HepG2 (cell line): Measurements from ENCODE around the gene TTLL1. TPM values are rescaled to one million over a fixed set of nuclear protein-coding genes. Genes with fewer than 3 reads are reported as not detected.

Experiments used
- ATAC-seq: fragments of 200-7000 bp; cut with Tn5 transposase; 3 replicates; pipeline ENCODE4 v1.9.1; 2020; ENCODE audit warnings: mild to moderate bottlenecking, moderate library complexity
- BruUV-seq: library from RNA; stranded (reverse); fragments of 400-500 nt; replicated peaks from 2 replicates; lab custom pipeline; 2021; lab: Mats Ljungman, UMichigan
- CTCF ChIA-PET: fragments of 300-600 bp; formaldehyde crosslinking; extraction: SDS; loops from one replicate; lab custom pipeline; 2021; ENCODE audit warnings: low total read pairs, inconsistent platforms, low intra/inter-chr PET ratio; lab: Yijun Ruan, JAX
- POLR2A ChIA-PET: fragments of 350-600 bp; sonication (Branson Sonifier 250); formaldehyde crosslinking; loops from one replicate; lab custom pipeline; 2020; ENCODE audit warnings: antibody characterized with exemption, inconsistent platforms; lab: Yijun Ruan, JAX
- DNase-seq: peaks from one replicate; pipeline ENCODE4 v3.0.0-alpha.2; 2015; ENCODE audit warnings: low spot score
- FAIRE-seq: peaks from 3 replicates; lab custom pipeline; 2011; peaks lifted over from hg19 to GRCh38; lab: Jason Lieb, UNC
- H2AFZ ChIP-seq: one replicate; pipeline ENCODE4 v1.6.1; 2011; ENCODE audit warnings: low read length, inconsistent platforms
- H3K27ac ChIP-seq: fragments of 300-600 bp; 3 replicates; pipeline ENCODE4 v1.8.0; 2011; ENCODE audit warnings: mixed run types, mild to moderate bottlenecking, mixed read lengths, low read length, inconsistent platforms; ENCODE audit not compliant: insufficient read depth; ENCODE audit errors: extremely low read length
- H3K27me3 ChIP-seq, 2 experiments: fragments of 200-600 bp in 1 of 2; 2 replicates in 1 of 2; 3 replicates in 1 of 2; pipeline versions ENCODE4 v1.6.0 to v1.8.0; 2011; ENCODE audit warnings: low read length in 2 of 2, mild to moderate bottlenecking in 2 of 2, moderate library complexity in 2 of 2, inconsistent platforms in 1 of 2; ENCODE audit not compliant: insufficient read depth in 2 of 2, control insufficient read depth in 1 of 2
- H3K36me3 ChIP-seq, 2 experiments: fragments of 200-600 bp in 1 of 2; replicated peaks in 1 of 2; 2 replicates in 1 of 2; 3 replicates in 1 of 2; pipeline versions ENCODE4 v1.5.1 to v1.8.0; 2011; ENCODE audit warnings: low read length in 2 of 2, inconsistent platforms in 1 of 2; ENCODE audit not compliant: insufficient read depth in 2 of 2, control insufficient read depth in 1 of 2
- H3K4me1 ChIP-seq: 2 replicates; pipeline ENCODE4 v1.5.1; 2012; ENCODE audit warnings: low read length, inconsistent platforms; ENCODE audit not compliant: insufficient read depth
- H3K4me2 ChIP-seq: 2 replicates; pipeline ENCODE4 v1.6.0; 2011; ENCODE audit warnings: low read depth, low read length, inconsistent platforms
- H3K4me3 ChIP-seq, 3 experiments: fragments of 200-600 bp in 1 of 3; sonication (generic), shearing (Covaris generic) in 1 of 3; replicated peaks in 1 of 3; 2 replicates each; pipeline ENCODE4 v1.5.1; 2011 to 2016; ENCODE audit warnings: low read length in 3 of 3, inconsistent platforms in 2 of 3, low read depth in 2 of 3, mild to moderate bottlenecking in 2 of 3, control low read depth in 1 of 3, mixed read lengths in 1 of 3; ENCODE audit not compliant: insufficient read depth in 1 of 3
- H3K79me2 ChIP-seq: one replicate; pipeline ENCODE4 v1.6.1; 2011; ENCODE audit warnings: low read length, inconsistent platforms; ENCODE audit not compliant: insufficient read depth
- H3K9ac ChIP-seq: 2 replicates; pipeline ENCODE4 v1.6.0; 2011; ENCODE audit warnings: mild to moderate bottlenecking, low read depth, low read length, inconsistent platforms; ENCODE audit not compliant: insufficient read depth
- H3K9me3 ChIP-seq: 2 replicates; pipeline ENCODE4 v1.5.1; 2012; ENCODE audit warnings: mild to moderate bottlenecking, low read length
- H4K20me1 ChIP-seq: 2 replicates; pipeline ENCODE4 v1.6.0; 2011; ENCODE audit warnings: inconsistent platforms, mild to moderate bottlenecking, low read length, moderate library complexity; ENCODE audit not compliant: insufficient read depth
- CHD4 ChIP-seq: fragments of 200-600 bp; sonication (generic); IDR thresholded peaks from 2 replicates; pipeline ENCODE4 v1.7.0; 2017; ENCODE audit warnings: mild to moderate bottlenecking, low read length, borderline replicate concordance
- MLLT10 ChIP-seq: sonication (generic); formaldehyde crosslinking; IDR thresholded peaks from 2 replicates; pipeline ENCODE4 v1.4.0; 2020; ENCODE audit warnings: missing genetic modification reagents
- RARA ChIP-seq: IDR thresholded peaks from 2 replicates; pipeline ENCODE4 v1.6.1; 2016; ENCODE audit warnings: missing genetic modification reagents, missing compliant biosample characterization
- TBX3 ChIP-seq: fragments of 450-650 bp; IDR thresholded peaks from 2 replicates; pipeline ENCODE4 v1.6.1; 2017; ENCODE audit warnings: antibody characterized with exemption, mild to moderate bottlenecking, inconsistent platforms, borderline replicate concordance
- ZNF138 ChIP-seq: sonication (generic); formaldehyde crosslinking; IDR thresholded peaks from 2 replicates; pipeline ENCODE4 v1.5.0; 2020; ENCODE audit warnings: mild to moderate bottlenecking, low read depth, missing genetic modification reagents
- ZNF20 ChIP-seq: sonication (generic); formaldehyde crosslinking; IDR thresholded peaks from 2 replicates; pipeline ENCODE4 v1.4.0; 2020; ENCODE audit warnings: mild to moderate bottlenecking, moderate library complexity, missing genetic modification reagents
- ZNF235 ChIP-seq: sonication (generic); formaldehyde crosslinking; IDR thresholded peaks from 2 replicates; pipeline ENCODE4 v1.8.1; 2023; ENCODE audit warnings: mild to moderate bottlenecking, missing genetic modification reagents, borderline replicate concordance
- ZNF331 ChIP-seq: sonication (generic); formaldehyde crosslinking; IDR thresholded peaks from 2 replicates; pipeline ENCODE4 v1.4.0; 2020; ENCODE audit warnings: missing genetic modification reagents
- ZNF547 ChIP-seq: sonication (generic); formaldehyde crosslinking; IDR thresholded peaks from 2 replicates; pipeline ENCODE4 v1.5.1; 2020; ENCODE audit warnings: mild to moderate bottlenecking, missing genetic modification reagents
- ZNF670 ChIP-seq: sonication (generic); formaldehyde crosslinking; IDR thresholded peaks from 2 replicates; pipeline ENCODE4 v1.8.0; 2022; ENCODE audit warnings: mild to moderate bottlenecking, missing genetic modification reagents, borderline replicate concordance
- WGBS: methylation state at CpG from one replicate; pipeline ENCODE4 v1.1.6; 2017; ENCODE audit warnings: low lambda C conversion rate; 5-methylcytosine and 5-hydroxymethylcytosine counted together
- in situ Hi-C: cut with HindIII; loops from 2 replicates; pipeline ENCODE4 v1.10.0; 2017; ENCODE audit warnings: low pct_unique_long_range_greater_than_20kb; ENCODE audit not compliant: extremely low pct_ligation_motif_present
- intact Hi-C: fragments of 100-400 bp; cut with micrococcal nuclease; formaldehyde crosslinking; loops from one replicate; pipeline ENCODE4 v1.10.0; 2022; ENCODE audit not compliant: unreplicated experiment
- polyA plus RNA-seq, 8 experiments: library from polyadenylated mRNA; depleted of rRNA in 3 of 8; stranded (reverse) in 7 of 8; unstranded in 1 of 8; fragments of >200 nt; fragmentation: Illumina TruSeq in 4 of 8; extraction: Trizol in 4 of 8; gene quantifications; 2 replicates each; pipeline versions ENCODE4 v1.2.1 to v1.2.3, GENCODE V29; 2011 to 2016; ENCODE audit warnings: low read depth in 4 of 8, missing spikeins in 1 of 8, mixed read lengths in 1 of 8; ENCODE audit not compliant: insufficient read depth in 1 of 8
- total RNA-seq, 5 experiments: library from RNA; depleted of rRNA; stranded (reverse); fragments of >200 nt; fragmentation: Illumina TruSeq; extraction: Trizol; gene quantifications; 2 replicates each; pipeline ENCODE4 v1.2.3, GENCODE V29; 2016; ENCODE audit warnings: low read depth in 1 of 5
- TF ChIP-seq, protein P1 (sequence below): sonication (generic); formaldehyde crosslinking; IDR thresholded peaks from 2 replicates; pipeline ENCODE4 v1.4.0; 2020; ENCODE audit warnings: missing genetic modification reagents
- TF ChIP-seq, protein P2 (sequence below): sonication (generic); formaldehyde crosslinking; IDR thresholded peaks from 2 replicates; pipeline ENCODE4 v1.4.0; 2020; ENCODE audit warnings: missing genetic modification reagents

Gene TTLL1
- total and polyA plus RNA-seq, 2 of the 13 experiments (the other 11 are each of a cell fraction or from before 2014, with no cell fraction given) = 1.6 to 5.3 TPM

DNA sequence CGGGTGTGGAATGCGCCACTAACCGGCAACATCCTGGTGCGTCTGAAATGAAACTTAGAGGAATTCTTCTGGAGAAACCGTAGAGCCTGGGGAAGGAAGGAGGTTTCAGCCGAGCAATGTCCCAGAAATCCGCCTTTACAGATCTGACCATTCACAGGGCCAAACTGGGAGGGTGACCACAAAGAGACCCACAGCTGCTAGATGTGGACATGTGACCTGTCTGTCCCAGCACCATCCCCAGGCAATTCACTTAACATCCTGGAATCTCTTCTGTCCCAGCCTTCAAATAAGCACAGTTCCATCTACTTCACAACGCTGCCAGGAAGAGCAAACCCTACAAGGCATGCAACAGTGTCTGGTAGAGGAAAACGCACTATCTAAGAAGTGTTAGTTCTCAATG, 44.2 kb upstream of the TTLL1 start (continued):
- TF ChIP-seq, protein P1, sequence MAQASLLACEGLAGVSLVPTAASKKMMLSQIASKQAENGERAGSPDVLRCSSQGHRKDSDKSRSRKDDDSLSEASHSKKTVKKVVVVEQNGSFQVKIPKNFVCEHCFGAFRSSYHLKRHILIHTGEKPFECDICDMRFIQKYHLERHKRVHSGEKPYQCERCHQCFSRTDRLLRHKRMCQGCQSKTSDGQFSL = no peak
- TF ChIP-seq ZNF331 (CRISPR knock-in tag) (no peak), ZNF670 (CRISPR knock-in tag) (no peak), MLLT10 (CRISPR knock-in tag) (no peak), CHD4 (no peak), RARA (CRISPR knock-in tag) (no peak), TBX3 (no peak), ZNF235 (no peak)

DNA sequence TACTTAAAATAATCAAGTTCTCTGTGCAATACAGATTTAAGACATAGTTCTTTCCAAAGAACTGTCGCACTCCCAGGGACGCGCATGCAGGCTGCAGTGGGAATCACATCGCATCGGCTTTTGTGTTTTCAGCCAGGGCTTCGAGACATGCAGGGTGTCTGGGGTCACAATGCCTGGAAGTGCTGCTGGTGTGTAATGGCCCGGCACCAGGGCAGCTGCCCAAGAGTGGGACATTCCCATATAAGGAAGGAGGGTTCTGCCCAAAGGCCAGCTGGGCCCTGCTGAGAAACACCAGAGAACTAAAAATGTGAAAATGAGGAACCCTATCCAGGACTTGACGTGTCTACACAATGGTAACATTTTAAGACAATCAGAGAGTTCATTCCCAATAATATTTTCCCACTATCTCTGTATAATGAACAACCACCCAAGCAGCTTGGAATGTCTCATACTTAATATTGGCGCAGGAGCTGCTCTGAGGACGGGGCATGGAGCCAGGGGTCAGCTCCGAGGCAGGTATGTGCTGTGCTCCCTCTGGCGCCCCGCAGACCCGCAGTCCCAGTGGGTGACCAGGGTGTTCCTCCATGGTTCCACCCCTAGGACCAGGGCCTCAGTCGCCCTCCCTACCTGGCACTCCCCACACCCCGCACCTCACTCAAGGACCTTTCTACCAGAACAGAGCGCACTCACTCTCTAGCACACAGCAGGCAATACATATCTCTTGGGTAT, 42.7 kb upstream of the TTLL1 start:
- no peaks in the 10 kb centered on the region for H3K27me3 ChIP-seq
- no peaks in the 10 kb centered on the region for H3K9me3 ChIP-seq
- no peak overlapping the region for H2AFZ ChIP-seq
- H3K27ac ChIP-seq = no peak overlapping the region
- H3K36me3 ChIP-seq = peaks cover 11 to 42% of the 10 kb centered on the region in 2 experiments
- intact Hi-C loops (no loop called here), in situ Hi-C loops (no loop called here)
- no peak for TF ChIP-seq ZNF20 (CRISPR knock-in tag)
- TF ChIP-seq ZNF138 (CRISPR knock-in tag) = no peak
- TF ChIP-seq, protein P2, sequence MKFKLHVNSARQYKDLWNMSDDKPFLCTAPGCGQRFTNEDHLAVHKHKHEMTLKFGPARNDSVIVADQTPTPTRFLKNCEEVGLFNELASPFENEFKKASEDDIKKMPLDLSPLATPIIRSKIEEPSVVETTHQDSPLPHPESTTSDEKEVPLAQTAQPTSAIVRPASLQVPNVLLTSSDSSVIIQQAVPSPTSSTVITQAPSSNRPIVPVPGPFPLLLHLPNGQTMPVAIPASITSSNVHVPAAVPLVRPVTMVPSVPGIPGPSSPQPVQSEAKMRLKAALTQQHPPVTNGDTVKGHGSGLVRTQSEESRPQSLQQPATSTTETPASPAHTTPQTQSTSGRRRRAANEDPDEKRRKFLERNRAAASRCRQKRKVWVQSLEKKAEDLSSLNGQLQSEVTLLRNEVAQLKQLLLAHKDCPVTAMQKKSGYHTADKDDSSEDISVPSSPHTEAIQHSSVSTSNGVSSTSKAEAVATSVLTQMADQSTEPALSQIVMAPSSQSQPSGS = no peak
- TF ChIP-seq ZNF547 (CRISPR knock-in tag) = no peak
- H3K4me2 ChIP-seq = no peak overlapping the region
- BruUV-seq = no TSS peak
- DNase-seq = no peak
- WGBS = 94% methylated on average over 14 of the region's 17 CpGs
- POLR2A ChIA-PET = no interaction called here
- no peak for ATAC-seq
- FAIRE-seq = no peak
- no peaks in the 10 kb centered on the region for H3K79me2 ChIP-seq
- H3K9ac ChIP-seq = no peak overlapping the region
- CTCF ChIA-PET = no interaction called here
- H3K4me3 ChIP-seq = no peak overlapping the region
- 0 out of 2 replicates have a peak, but pooled peaks cover 2% of the 10 kb centered on the region for H4K20me1 ChIP-seq
- H3K4me1 ChIP-seq = peaks cover 9% of the 10 kb centered on the region
